Activated CD8-positive, alpha-beta memory T cell treated with anti-CD3 and anti-CD28 coated beads for 36 hours (primary cell): Measurements from ENCODE around the gene LRPPRC. TPM values are rescaled to one million over a fixed set of nuclear protein-coding genes. Genes with fewer than 3 reads are reported as not detected.

Experiments used
- CTCF ChIA-PET: fragments of 350-600 bp; sonication (Branson Sonifier 250); formaldehyde crosslinking; loops from one replicate; lab custom pipeline; 2021; ENCODE audit warnings: antibody characterized with exemption; lab: Charles Lee
- POLR2A ChIA-PET: fragments of 350-600 bp; sonication (Branson Sonifier 250); formaldehyde crosslinking; loops from one replicate; lab custom pipeline; 2021; ENCODE audit warnings: antibody characterized with exemption; lab: Charles Lee
- total RNA-seq, 2 experiments: library from RNA; stranded (reverse); gene quantifications; one replicate each; pipeline ENCODE4 v1.2.3, GENCODE V29; 2021

LRPPRC gene
- total RNA-seq, 2 experiments from 2014 or later: 181 to 190 TPM

GRCh38 chr2:43840965-43841364 is 154.8 kb downstream of the LRPPRC start:
- POLR2A ChIA-PET: no interaction called here
- CTCF ChIA-PET: no interaction called here

- ChIA-PET POLR2A (no interaction called here), CTCF (no interaction called here)
These were observed 155.8 kb downstream of the LRPPRC start for GRCh38 chr2:43839776-43840564.

- POLR2A ChIA-PET: no interaction called here
- CTCF ChIA-PET: no interaction called here
These were observed 157.1 kb downstream of the LRPPRC start, which contains the start of the genes ABCG5 and ABCG8 for GRCh38 chr2:43838560-43839267. Gene ABCG5 (minus strand): TSS chr2:43838839. CDS start chr2:43838679, 160 bp downstream. Gene ABCG8 (plus strand): TSS chr2:43838971. CDS start chr2:43839054, 83 bp downstream.

GRCh38 chr2:43837831-43838559 is 157.8 kb downstream of the LRPPRC start:
- ChIA-PET CTCF (no interaction called here), POLR2A (no interaction called here)

- CTCF ChIA-PET: no interaction called here
These were observed 158.8 kb downstream of the LRPPRC start for GRCh38 chr2:43837033-43837432.

More at GRCh38 chr2:43837033-43837432, 158.8 kb downstream of the LRPPRC start:
- POLR2A ChIA-PET: no interaction called here

Other genes starting within 250 kb of the LRPPRC start
- gene DYNC2LI1, start 221.9 kb downstream of the LRPPRC start, total RNA-seq: 10 to 100 TPM; 11.8 to 13.1 TPM
- gene ABCG5, start 157.2 kb downstream of the LRPPRC start, total RNA-seq: not detected
- not detected for gene ABCG8, start 157.0 kb downstream of the LRPPRC start, total RNA-seq
- gene PPM1B, start 172.9 kb upstream of the LRPPRC start, total RNA-seq: 10 to 100 TPM; 40.2 to 41.9 TPM